HG02678 (cell line): ENCODE results near the gene EFCAB6.

Source experiments
- ATAC-seq: cut with Tn5 transposase; IDR thresholded peaks from one replicate; pipeline ENCODE4 v1.9.1; 2021; ENCODE audit warnings: mild to moderate bottlenecking, moderate library complexity; ENCODE audit not compliant: unreplicated experiment

EFCAB6 gene

GRCh38 chr22:43554694-43555365, 257.3 kb downstream of the EFCAB6 start:
- ATAC-seq, result no peak

DNA sequence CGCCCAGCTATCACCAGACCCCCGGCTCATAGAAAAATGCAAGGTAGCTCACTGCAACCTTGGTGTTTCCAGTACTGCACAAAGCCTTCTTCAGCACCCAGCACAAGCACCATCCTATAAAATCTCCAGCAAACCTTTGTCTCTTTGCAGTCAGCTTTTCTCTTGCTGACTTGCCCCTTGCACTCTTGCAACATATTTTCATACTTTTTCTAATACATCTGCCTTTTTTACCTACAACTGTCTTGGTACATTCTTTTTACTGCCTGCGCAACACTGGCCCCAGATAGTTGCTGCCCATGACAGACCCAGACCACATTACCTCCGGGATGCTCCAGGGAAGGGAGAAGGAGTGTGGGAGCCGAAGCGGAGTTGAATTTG, 257.9 kb downstream of the EFCAB6 start:
- no peak for ATAC-seq

DNA sequence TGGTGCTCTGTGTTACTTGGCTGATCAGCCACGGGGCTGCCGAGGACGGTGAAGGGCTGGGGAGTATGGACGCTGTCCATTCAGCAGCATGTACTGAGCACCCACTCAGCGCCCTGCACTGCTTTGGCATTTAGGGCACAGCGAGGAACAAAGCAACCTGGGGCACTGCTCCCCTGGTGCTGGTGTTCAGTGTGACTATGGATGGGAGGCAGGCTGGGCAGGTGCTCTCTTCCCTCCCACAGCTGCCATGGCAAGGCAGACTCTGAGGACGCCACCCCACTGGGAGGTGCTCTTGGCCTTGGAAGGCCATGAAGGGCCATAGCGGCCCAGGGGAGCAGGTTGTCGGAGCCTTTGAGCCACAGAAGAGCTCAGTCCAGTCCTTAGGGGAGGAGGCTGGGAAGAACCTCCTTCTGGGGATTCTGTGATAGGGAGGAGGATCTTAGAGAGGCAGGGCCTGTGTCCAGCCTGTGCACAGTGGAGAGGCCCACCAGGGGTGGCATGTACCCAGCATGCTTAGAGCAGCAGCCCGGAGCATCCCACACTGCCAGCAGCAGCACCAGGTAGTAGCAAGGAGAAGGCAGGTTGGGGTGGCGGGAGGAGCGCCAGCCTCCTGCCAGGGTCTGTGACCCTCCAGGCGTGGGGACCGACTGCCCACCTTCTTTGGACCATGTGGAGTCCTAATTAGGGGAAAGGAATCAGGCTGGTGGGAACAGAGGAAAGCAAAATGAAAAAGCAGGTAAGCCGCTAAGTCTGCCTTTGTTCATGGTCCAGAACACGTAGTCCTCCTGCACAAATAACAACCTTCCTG, 258.4 kb downstream of the EFCAB6 start:
- no peak for ATAC-seq

GRCh38 chr22:43550672-43551071, 261.4 kb downstream of the EFCAB6 start:
- no peak for ATAC-seq

- no peak for ATAC-seq
Measured at GRCh38 chr22:43550024-43550620, 262.0 kb downstream of the EFCAB6 start.

GRCh38 chr22:43546186-43546585, 265.9 kb downstream of the EFCAB6 start:
- no peak for ATAC-seq

GRCh38 chr22:43544289-43544673, 267.8 kb downstream of the EFCAB6 start:
- ATAC-seq, result no peak

GRCh38 chr22:43543522-43544288, 268.4 kb downstream of the EFCAB6 start:
- no peak for ATAC-seq

- no peak for ATAC-seq
Measured at GRCh38 chr22:43542681-43543521, 269.2 kb downstream of the EFCAB6 start.

DNA sequence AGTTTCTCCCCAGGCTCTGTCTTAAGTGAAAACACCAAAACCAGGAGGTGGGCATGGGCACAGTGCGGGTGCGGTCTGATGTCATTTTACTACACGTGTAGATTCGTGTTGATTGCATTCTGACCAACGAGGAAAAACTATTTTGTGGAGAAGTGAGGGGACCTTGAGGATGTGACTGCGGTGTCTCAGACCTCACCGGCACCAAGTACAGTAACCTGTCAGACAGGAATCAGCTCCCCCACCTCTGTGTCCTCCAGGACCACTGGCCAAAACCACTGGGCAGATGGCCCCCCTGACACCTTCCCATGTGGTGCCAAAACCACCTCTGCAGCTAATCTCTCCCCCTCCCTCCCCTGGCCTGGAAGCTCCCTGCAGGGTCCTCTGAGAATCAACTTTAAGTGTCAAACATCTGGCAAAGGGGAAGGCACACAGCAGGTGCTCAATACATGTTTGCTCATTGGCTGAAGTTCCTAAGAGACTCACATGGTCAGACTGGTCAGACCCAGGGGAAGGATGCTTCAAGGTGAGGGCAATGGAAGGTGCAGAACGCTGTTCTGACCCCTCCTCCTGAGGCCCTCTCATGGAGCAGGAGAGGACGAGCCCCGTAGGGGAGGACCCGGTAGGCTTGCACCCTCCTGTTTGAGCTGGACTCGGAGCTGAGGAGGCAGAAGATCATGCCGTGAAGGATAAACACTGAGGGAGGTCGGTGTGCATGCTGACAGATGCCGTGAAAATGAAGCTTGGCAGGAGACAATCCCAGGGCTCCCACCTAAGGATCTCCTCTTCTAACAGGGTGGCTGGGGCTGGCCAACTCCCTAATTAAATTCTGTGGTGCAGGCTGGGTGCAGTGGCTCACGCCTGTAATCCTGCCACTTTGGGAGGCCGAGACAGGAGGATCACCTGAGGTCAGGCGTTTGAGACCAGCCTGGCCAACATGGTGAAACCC, 270.4 kb downstream of the EFCAB6 start:
- no peak for ATAC-seq

DNA sequence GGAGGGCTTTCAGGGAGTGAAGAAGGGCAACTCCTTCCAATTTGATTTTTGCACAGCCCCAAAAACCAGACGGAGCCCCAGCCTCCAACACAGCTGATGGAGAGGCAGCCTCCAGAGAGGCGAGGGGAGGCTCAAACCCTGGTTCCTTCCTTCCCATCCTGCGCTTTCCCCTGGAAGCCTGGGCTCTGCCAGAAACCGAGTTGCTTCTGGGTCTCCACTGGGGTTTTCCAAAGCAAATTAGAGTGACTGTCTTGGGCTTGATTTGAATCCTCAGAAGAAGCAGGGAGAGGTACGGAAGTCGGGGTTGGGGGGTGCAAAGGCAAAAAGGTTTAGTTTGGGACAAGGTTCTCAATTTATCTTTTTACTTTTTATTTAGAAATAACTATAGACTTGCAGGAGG, 271.1 kb downstream of the EFCAB6 start:
- ATAC-seq, result no peak

DNA sequence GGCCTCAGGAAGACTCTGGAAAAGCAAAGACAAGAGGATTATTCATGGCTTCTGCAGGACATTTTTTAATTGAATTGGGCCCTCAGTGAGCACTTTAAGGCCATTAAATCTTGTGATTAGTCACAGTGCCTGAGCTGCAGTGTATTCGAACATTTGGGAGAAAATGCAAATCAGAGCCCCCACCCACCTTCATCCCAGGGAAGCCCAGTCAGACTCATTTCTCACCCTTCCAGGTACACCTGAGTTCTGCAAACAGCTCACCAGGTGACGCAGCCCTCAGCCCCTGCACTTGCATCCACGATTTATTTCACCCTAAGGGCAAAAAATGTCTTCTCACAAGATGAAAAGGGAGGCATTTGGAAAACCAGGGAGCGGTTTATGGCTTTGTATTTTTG, 271.6 kb downstream of the EFCAB6 start:
- ATAC-seq, result no peak

DNA sequence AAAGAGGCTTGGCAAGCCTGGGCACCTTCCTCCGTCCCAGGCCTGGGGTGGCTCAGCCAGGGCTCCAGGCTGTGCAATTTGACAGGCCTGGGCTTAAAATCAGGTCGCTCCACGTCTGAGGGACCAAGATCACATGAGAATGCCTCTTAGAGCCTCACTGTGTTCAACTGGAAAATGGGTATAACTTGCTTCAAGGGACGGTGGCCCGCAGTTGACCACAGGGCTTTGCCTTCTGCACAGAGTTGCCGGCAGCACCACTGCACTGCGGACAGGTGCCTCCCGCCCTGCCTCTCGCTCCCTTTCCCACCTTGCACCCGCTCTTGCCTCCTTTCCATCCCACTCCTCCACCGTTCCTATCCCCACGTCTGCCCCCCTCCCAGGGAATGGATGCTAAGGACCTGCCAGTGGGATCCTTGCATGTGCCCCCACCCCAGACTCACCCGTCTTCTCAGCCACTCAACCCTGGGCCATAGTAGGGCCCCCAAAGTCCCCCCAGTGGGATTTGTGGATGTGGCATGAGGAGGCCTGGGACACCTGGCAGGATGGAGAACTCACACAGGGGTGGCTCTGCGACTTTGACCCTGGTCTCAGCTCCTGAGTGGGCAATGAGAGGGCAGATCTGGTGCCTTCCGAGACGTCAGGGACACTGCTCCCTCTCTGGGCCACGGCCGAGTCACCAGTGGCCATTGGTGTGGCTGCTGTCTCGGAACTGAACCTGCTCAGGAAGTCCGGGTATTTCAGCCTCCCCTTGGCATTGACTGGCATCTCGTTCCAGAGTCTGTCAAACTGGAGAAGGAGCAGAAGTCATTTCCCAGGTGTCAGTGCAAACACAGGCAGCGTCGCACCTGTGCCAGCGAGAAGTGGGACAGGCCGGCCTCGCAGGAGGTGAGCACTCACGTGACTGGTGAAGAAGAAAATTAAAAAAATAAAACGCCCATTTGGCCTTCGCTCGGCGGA, 272.3 kb downstream of the EFCAB6 start:
- no peak for ATAC-seq

GRCh38 chr22:43537019-43537585, 275.0 kb downstream of the EFCAB6 start:
- ATAC-seq, result no peak

GRCh38 chr22:43535741-43536140, 276.4 kb downstream of the EFCAB6 start:
- no peak for ATAC-seq

DNA sequence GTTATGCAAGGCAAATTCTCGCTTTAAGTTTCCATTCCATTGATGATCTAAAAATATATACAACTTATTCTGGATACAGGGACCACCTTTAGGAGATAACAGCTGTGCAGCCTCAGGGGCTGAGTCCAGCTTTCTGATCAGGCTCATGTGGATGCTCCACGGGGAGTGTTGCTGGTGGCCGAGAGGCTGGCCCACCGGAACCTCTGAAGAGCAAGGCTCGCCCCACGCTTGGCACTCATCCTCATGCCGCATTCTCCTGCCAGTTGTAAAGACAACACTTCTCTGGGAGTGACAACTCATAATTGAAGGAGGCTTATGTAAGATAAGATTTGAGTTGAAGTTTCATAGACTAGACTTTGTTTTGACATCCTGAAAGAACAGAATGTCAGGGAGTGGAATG, 276.8 kb downstream of the EFCAB6 start:
- no peak for ATAC-seq

DNA sequence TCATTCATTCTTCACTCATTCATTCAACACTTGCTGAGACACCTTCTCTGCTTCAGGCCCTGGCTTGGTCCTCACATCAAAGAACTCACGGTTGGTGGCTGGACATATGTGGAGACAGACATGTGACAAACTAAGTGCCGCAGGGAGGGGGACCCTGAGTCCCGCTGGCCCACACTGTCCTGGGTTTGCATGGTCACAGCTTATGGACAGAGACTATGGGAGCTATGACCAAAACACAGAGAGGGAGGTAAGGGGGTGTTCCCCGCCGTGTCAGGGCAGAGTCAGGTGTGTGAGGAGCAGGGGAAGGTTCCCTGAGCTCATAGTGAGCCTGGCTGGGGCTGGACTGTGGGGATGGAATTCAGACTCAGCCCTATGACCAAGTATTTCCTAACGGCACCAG, 277.2 kb downstream of the EFCAB6 start:
- no peak for ATAC-seq
